Measurements from ENCODE around the gene PKMYT1.

Gene PKMYT1

GRCh38 chr16:2971985-2972784 lies 8.1 kb downstream of the PKMYT1 start:
- no peak for DNase-seq

DNA sequence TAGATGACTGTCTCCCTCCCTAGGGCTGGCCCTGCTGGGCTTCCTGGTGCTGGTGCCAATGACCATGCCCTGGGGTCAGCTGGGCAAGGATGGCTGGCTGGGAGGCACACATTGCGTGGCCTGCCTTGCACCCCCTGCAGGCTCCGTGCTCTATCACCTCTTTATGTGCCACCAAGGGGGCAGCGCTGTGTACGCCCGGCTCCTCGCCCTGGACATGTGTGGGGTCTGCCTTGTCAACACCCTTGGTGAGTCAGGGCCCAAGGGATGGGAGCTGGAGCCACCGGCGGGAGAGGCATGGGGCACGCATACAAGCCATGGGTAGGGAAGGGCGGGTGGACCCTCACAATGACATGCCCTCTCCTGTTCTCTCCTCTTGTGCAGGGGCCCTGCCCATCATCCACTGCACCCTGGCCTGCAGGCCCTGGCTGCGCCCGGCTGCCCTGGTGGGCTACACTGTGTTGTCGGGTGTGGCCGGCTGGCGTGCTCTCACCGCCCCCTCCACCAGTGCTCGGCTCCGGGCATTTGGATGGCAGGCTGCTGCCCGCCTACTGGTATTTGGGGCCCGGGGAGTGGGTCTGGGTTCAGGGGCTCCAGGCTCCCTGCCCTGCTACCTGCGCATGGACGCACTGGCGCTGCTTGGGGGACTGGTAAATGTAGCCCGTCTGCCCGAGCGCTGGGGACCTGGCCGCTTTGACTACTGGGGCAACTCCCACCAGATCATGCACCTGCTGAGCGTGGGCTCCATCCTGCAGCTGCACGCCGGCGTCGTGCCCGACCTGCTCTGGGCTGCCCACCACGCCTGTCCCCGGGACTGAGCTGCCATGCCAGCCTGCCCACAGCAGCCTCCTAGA lies 8.9 kb downstream of the PKMYT1 start:
- DNase-seq, result no peak

GRCh38 chr16:2970563-2970962 lies 9.7 kb downstream of the PKMYT1 start:
- DNase-seq, result no peak

DNA sequence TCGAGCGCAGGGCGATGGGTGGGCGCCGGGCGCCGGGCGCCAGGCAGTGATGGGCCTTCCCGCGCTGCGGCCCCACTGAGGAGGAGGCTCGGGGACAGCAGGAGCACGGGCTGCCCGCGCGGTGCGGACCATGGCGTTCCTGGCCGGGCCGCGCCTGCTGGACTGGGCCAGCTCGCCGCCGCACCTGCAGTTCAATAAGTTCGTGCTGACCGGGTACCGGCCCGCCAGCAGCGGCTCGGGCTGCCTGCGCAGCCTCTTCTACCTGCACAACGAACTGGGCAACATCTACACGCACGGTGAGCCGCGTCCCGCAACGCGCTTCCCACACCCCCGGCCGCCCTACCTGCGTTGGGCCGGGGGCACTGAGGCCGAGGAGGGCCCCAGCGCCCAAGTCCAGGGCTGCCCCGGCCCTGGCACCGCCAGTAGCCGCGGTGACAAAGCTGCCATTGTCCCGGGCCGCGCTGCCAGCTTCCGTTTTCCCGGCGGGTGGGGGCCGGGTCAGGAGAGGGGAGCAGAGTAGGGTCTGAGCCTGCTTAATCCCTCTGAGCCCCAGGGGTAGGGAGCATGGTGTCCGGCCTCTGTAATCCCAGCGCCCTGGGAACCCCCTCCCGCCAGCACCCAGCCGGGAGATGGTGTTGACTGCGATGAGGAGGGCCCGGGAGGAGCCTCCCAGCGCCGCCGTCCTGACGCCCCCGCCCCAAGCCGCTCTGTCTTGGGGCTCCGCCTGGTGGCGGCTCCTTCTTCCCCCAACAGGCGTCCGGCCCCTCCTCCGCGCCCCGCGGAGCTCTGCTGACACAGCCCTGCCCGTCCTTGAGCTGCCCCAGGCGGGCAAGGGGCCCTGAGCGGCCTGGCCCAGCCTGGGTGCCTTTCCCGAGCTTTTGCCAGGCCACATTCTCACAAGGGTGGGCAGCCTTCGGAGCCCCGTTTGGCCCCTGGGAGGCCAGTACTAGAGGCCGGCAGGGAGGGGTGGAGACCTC lies 10.4 kb downstream of the PKMYT1 start:
- no peak for DNase-seq

DNA sequence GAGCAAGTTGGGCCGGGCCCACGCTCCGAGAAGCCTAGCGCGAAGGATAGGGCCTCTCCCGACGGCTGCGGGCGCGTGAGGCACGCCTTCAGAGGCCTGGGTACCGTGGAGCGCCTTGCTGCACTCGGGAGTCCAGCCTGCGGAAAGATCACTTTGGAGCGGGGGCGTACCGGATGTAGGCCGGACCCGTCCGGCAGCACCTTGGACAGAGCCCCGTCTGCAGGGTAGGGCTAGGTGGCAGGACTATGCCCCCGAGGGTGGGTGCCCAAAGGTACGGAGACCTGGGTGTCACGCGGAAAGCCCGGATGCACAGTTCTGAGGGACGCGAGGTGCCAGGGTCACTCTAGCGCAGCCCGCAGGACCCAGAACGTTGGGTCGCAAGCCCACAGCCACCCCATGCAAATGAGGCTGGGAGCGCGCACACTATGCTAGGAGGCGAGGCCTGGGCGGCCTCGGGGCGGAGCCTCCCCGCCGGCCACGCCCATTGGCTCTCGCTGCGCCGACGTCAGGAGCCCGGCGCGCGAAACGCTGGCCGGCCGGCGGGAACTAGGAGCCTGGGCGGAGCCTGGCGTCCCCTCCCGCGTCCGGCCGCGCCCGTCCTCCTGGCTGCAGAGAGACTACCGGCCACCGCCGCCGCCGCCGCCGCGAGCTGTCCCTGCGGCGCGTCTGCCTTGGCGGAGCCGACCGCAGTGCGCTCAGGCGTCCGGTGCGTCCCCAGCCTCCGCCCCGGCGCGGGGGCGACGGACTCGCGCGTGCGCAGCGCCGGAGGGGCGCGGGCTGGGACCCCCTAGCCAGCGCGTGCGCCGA lies 11.3 kb downstream of the PKMYT1 start, which contains the start of gene PAQR4:
PAQR4 (plus strand) TSS at position 611 of the 807 bp plus-strand sequence. CDS start 327 bp downstream, outside the sequence.
- no peak for DNase-seq

GRCh38 chr16:2968368-2968737 lies 11.9 kb downstream of the PKMYT1 start:
- DNase-seq, result no peak

DNA sequence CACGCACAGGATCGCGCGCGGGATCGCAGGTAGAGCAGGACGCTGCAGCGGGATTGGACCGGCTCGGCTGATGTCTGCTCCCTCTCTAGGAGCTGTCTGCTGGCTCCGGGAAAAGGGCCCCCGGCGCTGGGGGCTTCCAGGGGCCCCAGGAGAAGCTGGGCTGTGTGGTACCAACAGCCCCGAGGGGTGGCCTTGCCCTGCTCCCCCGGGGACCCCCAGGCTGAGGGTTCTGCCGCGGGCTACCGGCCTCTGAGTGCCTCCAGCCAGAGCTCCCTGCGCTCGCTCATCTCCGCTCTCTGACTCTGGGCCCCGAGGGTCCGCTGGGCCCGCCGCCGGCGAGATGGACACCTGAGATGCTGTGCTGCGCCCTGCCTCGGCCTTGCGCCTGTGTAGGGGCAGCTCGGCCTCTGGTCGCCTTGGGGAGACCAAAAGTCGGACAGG lies 12.5 kb downstream of the PKMYT1 start:
- DNase-seq, result no peak

DNA sequence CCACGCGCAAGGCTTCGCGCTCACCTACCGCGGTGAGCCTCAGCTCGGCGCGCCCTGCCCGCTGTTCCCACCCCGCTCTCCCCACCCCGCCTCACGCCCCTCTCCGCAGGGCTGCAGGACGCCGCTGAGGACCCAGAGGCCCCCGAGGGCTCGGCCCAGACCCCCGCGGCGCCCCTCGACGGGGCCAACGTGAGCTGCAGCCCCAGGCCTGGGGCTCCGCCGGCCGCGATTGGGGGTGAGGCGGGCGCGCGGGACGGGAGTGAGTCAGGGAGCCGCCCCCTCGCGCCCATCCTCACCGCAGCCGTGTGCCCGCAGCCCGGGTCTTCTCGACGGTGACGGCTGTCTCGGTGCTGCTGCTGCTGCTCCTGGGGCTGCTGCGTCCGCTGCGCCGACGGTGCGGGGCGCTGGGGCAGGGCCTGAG lies 13.0 kb downstream of the PKMYT1 start:
- no peak for DNase-seq

- DNase-seq, result no peak
These were observed 13.4 kb downstream of the PKMYT1 start for GRCh38 chr16:2966808-2967191.

- no peak for DNase-seq
These were observed 14.0 kb downstream of the PKMYT1 start for GRCh38 chr16:2966043-2966807.

- DNase-seq, result no peak
These were observed 15.5 kb downstream of the PKMYT1 start for GRCh38 chr16:2964475-2965336.

DNA sequence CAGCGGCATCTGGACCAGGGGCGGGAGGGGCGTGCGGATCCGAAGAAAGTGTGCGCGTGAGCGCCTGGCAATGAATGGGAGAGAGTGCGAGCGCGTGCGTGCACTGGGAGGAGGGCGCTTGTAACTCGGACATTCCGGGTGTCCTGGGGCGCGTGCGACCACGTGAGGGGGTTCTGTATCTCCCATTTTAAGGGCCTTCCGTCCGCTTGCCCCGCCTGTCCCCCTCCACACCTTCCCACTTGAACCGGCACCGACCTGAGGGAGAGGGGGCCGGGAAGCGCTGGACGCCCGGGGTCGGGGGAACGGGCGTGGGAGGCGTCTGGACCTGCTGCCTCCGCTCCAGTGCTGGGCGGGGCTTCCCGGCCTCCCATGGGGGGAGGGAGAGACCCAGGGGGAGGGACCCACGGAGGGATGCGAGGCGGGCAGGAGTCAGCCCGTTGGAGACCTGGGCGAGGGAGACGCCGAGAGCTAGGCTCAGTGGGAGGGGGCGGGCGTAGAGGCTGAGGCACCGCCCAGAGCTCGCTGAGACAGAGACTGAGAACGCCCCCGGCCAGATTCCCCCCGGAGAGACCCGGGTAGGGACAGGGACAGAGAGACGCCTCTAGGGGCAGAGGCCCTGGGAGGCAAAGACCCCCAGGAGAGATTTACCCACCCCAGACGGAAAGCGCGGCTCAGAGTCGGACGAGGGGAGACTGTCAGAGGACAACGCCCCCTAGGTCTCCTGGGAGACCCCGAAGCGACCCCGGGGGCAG lies 16.3 kb downstream of the PKMYT1 start, which contains the start of gene KREMEN2:
KREMEN2 (plus strand) TSS at position 553 of the 752 bp plus-strand sequence. CDS start 246 bp downstream, outside the sequence.
- DNase-seq, result no peak

DNA sequence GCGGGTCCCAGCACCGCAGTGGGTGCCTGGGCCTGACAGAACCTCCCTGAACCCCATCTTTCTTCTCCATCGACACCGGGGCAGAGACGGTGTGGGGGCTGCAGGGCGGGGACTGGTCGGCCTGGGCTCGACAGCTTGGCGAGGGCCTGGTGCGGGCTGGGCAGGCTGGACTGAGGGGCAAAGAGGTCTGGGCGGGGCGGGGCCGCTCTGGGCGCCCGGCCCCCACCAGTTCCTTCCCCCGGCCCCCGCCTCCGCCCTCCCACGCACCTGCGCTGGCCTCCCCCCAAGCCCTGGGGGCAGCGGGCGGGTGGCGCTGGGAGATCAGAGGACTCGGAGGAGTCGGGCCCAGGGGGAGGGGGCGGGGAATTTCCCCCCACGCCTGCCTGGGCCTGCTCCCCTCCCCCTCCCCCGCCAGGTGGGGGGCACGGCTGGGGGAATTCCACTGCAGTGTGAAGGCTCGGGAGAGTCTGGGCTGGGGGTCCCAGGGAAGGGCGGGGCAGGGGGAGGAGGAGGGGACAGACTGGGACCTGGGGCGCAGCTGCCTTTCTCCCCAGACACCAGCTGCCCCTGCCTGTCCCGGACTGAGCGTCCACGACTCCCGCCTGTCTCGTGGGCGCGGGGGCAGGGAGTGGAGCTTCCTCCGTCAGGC lies 17.0 kb downstream of the PKMYT1 start:
- no peak for DNase-seq

DNA sequence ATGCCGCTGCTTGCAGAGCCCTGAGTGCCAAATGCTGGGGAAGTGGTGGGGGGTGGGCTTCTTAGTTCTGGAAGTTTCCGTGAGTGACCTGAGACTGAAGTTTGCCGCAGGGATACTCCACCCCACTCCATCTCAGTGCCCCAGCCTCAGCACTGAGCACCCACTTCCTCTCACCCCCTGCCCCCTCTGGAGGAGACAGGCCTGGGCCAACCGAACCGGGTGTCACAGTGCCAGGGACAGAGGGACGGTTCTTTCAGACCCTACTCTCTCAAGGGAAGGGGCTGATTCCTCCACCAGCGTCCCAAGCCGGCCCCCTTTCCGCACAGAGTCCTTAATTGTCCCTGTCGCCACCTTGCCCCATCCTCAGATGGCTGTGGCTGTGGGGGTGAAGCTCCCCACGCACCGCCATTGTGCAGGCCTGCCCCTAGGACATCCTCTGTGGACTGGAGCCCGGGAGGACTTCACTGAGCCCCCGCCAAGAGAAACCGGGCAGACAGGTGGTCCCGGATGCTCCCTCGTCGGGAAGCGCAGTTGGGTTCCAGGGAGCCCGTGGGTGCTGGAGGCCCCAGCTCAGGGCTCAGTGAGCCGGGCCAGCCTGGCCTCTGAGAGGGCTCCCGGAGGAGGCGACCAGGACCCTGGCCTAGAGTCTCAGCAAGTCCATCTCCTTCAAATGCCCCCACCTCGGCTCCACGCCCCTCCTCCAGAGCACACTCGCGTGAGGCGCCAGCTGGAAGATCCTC lies 17.7 kb downstream of the PKMYT1 start:
- DNase-seq, result no peak

- DNase-seq, result no peak
These were observed 19.8 kb downstream of the PKMYT1 start for GRCh38 chr16:2960183-2961010.

DNA sequence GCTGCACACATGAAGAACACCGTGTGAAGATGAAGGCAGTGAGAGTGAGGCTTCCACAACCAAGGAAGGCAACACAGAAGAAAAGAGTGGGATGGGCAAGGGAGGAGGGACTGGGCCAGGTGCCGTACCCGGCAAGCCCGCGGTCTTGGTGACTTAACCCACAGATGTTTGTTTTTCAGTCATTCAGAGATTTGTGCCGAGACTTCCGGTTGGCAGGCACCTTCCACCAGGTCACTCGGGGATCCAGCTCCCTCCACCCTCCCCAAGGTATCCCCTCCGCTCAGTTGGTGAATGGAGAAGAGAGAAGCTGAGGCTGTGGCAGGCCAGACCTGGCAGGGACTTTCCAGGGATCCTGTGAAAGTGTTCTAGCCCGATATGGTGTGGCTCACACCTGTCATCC lies 21.0 kb downstream of the PKMYT1 start:
- no peak for DNase-seq

DNA sequence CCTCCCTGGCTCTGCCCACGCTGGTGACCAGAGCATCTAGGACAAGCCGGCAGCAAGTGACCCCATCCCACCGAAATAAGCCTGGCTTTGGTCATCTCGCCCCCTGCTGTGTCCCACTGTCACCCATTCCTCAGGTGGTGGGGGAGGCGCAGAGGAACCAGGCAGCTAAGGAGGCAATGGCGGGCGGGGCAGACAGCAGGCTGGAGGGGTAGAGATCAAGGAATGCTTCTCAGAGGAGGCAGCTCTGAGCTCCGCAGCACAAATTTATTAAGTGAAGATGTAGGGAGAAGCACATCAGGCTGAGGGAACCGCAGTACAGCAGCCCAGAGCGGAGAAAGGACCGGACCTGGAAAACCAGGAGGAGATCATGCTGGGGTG lies 23.7 kb downstream of the PKMYT1 start:
- DNase-seq, result no peak
